Hippocampal formation (tissue), 2 donors: ENCODE data around the gene CHPF.

ENCODE experiments used
- DNase-seq, 2 donors: peaks; one replicate each; lab custom pipeline; 2025; lab: John Stamatoyannopoulos, UW

Gene CHPF

DNA sequence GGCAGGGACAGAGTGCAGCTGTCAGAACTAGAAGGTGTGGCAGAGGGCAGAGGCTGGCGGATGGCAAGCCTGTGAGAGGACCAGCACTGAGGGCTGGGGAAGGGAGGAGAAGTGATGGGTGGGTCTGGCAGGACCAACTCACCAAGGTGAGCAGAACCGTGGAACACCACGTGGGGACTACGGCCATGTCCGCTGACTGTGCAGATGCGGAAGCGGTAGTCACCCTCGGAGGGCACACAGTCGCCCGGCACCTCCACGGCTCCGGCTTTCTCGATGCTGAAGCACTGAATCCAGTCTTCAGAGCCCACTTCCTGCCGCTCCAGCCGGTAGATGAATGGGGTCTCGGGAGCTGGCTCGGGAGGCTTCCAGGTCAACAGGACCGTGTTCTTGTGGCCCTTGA is 23.5 kb upstream of the CHPF start:
- DNase-seq: no peak

DNA sequence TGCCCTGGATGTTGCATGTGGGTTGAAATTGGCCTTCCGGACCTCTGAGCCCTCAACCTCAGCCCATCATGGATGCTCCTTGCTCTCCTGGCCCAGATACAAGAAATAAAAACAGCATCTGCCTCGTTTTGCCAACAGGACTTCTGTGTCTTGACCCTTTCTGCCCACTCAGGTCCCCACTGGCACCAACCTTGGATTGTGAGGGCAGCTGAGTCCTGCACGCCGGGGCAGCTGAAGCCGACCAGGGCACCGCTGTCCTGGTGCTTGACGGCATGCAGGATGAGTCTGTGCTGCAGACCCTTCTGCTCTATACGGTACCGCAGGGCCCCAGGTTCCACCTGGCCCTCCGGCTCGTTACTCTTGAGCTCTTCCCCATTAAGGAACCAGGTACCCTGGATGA is 23.0 kb upstream of the CHPF start:
- DNase-seq: no peak

DNA sequence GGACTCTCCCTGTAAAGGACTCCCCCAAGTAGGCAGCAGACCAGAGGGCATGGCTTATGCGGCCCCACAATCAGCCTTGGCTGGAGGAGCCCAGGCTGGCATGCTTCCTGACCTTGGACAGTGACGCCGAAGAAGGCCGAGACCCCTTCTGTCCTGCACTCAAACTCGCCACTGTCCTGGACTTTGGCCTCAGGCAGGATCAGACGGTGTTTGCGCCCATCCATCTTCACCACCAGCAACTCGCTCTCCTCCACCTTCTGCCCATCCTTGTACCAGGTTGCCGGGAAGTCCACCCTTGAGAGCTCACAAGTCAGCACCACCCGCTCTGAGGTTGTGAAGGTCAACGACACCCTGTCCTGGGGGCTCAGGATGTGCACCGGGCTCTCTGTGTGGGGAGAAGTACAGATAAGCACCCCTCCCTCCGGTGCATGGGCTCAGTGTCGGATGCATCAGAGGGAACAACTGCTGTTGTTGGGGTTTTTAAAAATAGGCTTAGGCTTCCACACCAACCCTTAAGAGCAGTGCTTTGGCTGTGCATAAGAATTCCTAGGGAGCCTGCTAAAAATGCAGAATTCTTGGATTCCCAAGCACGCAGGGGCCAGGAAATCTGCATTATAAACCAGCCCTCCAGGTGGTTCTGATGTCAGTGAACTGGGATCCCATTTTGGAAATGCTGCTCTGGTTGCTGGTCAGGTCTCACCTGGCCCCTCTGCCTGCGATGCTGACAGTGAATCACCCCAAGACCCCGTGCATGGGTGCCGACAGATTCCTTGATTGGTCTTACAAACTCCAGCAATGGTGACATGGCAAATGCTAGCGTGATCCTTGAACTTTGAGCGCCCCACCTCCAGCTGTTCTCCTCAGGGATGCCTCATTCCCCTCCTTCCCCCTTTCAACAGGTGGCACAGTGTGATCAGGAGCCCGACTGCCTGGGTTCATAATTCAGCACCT is 21.8 kb upstream of the CHPF start:
- DNase-seq: no peak

GRCh38 chr2:219563271-219563928 is 19.8 kb upstream of the CHPF start:
- DNase-seq: no peak

DNA sequence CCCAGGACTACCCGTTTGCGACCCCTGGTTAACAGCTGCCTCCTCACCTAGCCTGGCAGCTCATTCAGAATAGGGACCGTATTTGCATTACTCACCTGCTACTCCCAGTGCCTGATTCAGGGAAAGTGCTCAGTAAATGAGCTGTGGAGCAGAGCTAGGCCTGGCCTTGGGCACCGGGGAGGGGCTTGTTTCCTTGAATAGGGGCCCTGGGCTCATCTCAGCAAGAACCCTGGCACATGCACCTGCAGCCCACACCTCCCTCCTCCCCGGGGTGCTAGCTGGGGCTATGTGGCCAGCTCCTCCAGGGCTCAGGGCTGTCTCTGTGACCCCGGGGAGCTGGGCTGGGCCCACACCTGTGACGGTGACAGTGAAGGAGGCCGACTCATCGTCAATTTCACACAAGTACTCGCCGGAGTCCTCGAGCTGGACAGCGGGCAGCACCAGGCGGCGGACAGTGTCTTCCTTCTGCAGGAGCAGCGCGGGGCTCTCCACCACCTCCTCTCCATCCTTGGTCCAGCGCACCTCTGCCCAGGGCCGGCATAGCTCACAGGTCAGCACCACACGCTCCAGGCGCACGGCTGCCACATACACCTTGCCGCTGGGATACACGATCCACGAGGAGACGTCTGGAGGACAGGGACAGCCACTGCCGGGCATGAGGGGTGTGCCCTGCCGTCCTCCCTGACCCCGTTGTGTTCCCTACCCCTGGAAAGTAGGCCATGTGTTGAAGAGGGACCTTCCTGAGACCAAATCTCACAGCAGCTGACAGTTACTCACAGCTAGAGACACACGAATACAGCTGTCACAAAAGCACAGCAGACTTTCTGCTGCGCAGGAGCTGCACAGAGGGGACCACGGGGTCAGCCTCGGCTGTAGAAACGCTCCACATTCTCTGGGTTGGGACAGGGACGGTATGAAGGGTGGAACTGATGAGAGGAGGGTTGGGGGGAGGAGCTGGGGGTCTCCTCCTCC is 18.7 kb upstream of the CHPF start:
- DNase-seq: no peak

DNA sequence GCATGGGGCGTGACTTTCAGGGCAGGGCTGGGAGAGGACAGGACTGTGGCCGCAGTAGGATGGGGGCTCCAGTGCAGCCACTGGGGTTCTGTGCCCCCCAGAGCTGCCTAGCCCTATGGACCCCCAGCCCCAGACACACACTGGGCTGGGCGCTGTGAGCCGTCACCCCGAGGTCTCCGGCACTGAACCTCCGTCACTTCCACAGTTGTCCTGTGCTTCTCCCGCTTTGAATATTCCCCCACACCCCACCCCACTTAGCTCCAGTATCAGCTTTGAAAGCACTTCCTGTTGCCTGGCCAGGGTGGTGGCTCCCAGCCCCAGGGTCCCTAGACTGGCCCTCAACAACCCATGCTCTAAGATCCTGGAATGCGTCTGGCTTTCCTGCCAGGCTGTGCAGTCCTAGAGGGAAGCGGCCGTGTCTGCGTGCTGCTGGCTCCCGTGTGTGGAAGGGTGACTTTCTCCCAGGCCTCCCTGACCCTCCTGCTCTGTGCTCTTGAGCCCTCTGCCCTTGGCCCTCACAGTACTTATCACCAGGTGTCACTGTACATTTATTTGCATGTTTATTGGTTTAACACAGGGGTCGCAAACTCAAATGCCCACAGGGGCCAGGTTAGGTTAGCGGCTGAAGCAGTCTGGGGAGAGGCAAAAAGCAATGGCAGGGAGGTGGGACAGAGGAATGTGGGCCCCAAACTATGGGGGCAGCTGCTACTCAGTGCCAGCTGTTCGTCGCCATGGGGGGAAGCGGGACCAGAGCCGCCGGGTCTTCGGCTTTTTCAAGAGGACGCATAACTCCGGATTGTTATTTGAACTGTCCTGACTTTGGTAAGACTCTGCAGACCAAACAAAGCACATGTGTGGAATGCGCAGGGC is 17.8 kb upstream of the CHPF start:
- DNase-seq: no peak

DNA sequence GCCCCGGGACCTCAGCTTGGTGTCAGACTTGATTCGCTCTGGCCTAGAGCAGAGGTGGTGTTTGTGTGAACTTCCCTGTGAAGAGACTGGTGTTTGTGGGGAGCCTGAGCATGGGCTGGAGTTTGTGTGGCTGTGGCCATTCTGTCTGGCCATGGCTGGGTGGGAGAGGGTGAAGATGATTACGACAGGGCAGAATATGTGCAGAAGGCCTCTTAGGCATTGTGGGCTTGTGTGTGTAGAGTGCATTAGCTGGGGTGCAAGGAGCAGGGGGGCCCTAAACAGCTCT is 17.2 kb upstream of the CHPF start:
- no peak for DNase-seq

DNA sequence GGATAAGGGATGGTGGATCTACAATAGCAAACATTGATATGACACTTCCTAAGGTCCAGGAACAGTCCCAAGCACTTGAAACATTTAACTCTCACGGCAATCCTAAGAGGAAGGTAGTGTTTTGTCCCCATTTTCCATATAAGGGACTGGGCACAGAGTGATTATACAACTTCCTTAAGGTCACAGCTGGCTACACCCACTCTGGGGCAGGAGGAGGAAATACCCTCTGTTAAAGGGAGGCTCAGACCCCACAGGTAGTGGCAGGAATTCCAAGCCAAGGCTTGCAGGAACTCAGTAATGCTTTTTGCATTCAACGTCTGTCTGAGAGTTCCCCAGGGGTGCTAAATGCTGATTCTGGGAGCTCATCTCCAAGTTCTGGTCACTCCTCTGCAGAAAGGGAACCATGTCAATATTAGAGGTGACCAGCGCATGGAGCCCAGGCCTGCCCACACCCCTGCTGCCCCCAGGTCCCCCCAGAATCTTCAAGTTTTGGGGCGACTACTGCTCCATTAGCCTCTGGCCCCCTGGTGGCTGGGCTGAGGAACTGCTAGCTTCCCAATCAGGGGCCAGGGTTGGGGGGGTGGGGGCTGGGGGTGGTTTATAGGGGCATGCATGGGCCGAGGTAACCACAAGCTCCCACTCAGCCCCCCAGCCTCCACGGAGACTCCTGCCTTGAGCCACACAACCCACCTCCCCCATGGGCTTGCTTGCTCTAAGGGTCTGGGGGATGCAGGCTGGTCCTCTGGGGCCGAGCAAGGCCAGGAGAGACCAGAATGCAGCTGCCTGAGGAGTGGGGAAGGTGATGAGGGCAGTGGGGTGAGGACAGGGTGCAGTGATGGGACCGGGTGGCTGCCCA is 16.7 kb upstream of the CHPF start:
- DNase-seq: no peak

DNA sequence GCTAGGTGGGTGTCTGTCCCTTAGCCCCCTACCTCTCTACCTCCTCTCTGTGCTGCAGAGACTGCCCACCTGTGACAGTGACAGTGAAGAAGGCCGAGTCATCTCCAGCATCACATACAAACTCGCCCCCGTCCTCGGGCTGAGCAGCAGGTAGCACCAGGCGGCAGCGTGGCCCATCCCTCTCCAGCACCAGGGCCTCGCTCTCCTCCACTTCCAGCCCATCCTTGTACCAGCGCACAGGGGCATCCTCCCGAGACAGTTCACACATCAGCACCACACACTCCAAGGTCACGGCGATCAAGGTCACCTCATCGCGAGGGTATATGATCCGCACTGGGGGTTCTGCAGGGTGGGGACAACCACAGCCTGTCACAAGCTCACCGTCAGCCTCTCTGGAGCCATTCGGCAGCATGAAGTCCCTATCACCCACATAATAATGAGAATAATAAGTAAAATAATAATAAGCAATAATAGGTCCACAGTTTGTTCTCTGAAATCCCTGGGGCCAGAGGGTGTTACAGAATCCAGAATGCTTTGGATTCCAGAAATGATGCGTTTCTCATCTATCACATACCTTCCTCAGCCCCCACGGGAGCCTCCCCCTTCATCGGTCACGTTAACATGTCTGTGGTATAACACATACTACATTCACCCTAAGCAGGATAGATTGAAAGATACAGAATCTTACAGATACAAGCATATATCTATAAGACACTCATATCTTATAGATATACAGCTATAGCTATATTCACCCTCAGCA is 15.7 kb upstream of the CHPF start:
- DNase-seq: no peak

DNA sequence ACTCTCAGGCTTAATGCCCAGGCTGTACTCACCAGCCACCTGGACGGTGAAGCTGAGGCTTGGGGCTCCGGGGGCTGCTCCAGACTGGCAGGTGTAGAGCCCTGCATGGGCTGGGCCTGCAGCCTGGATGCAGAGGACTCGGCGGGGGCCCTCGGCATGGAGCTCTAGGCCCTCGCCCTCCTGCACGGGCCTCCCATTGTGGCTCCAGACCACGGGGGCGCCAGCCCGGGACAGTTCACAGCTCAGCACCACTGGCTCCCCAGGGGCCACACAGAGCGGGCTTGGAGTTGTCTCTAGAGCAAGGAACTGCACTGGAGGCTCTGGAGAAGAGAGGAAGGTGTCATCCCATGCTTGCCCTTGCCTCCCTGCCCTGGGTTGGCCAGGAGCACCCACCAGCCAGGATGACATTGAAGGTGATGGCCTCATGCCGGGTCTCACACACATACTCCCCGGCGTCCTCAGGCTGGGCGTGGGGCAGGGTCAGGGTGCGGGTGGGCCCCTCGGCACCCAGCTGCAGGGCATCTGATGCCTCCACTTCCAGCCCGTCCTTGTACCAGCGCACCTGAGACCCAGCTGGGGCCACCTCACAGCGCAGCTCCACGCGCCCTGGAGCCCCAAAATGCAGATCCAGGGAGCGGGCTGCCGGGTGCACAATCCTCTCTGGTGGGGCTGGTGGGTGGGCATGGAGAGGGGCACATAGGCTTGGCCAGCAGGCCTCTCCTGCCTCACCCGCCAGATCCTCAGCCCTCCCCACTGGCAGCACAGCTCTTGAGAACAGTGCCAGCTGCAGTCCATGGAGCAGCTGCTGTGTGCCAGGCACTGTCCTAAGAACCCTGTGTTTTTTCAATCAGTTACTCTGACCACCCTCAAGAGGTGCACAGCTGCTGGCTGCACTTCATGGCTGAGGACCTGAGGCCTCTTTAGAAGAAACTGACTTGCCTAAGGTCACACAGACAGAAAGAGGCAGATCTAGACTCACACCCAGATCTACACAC is 14.5 kb upstream of the CHPF start:
- no peak for DNase-seq

DNA sequence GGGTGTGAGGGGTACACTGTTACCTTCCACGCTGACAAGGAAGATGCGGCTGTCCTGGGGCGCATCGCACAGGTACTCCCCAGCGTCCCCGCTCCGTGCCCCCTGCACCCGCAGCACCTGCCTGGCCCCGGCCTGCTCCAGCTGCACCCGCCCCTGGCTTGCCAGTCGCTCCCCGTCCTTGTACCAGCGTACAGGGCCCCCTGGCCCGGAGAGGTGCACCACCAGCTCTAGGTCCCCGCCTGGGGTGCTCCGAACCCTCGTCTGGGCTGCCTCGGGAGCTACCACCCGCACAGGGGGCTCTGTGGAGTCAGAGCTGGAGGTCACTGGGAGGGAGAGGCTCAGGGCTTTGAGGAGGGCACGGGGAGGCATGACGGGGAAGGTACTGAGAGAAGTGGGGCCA is 13.7 kb upstream of the CHPF start:
- DNase-seq: no peak

DNA sequence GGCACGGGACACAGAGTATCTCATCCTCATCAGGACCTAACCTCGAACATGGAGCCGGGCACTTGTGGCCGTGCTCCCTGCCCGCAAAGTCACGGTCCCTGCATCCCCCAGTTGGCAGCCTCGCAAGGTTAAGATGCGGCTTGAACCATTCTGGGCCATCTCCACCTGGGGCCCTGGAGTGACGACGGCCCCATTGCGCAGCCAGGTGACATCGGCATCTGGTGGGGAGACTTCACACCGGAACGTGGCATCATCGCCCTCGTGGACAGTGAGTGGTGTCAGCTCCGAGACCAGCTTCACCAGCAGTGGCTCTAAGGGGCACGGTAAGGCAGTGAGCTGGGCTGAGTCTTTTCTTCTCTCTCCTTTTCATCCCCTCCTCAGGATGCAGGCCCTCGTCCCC is 12.8 kb upstream of the CHPF start:
- no peak for DNase-seq

- no peak for DNase-seq
These were observed 12.3 kb upstream of the CHPF start for GRCh38 chr2:219555956-219556355.

- no peak for DNase-seq
These were observed 10.7 kb upstream of the CHPF start for GRCh38 chr2:219554350-219554749.

DNA sequence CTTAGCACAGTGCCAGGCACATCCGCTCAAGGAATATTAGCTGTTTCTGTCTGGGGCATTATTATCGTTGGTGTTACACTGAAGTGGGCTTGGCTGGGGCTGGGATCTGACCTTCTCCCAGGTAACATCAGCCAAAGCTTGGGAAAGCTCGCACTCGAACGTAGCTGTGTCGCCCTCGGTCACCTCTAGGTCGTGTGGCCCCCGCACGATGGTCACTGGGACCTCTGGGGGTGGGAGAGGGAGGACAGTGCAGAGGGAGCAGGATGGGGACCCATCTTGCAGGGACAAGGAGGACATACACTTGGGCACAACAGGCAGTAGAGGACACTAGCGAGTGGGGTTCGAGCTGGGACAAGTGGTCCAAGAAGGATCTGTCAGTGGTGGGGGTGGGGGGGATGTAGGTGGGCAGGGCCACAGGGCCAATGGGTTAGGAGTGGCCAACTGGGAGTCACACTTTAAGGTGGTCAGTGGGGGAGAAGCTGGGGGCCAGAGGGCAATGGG is 9.9 kb upstream of the CHPF start:
- no peak for DNase-seq

GRCh38 chr2:219553168-219553417 is 9.5 kb upstream of the CHPF start:
- DNase-seq: no peak

- DNase-seq: peak; percentile 57 to 82
These were observed 9.0 kb upstream of the CHPF start for GRCh38 chr2:219552382-219553167.
